C4-2B (cell line): ENCODE results near the gene LNP1.

Experiments
- H3K27ac ChIP-seq: fragments of 450-650 bp; 2 replicates; pipeline ENCODE4 v1.5.1; 2017
- ZFX ChIP-seq: fragments of 450-650 bp; IDR thresholded peaks from 2 replicates; pipeline ENCODE4 v1.6.1; 2017
- TF ChIP-seq, protein P1 (sequence below): fragments of 450-650 bp; conservative IDR thresholded peaks from 2 replicates; pipeline ENCODE4 v1.5.1; 2017; ENCODE audit warnings: mild to moderate bottlenecking

The LNP1 gene

DNA sequence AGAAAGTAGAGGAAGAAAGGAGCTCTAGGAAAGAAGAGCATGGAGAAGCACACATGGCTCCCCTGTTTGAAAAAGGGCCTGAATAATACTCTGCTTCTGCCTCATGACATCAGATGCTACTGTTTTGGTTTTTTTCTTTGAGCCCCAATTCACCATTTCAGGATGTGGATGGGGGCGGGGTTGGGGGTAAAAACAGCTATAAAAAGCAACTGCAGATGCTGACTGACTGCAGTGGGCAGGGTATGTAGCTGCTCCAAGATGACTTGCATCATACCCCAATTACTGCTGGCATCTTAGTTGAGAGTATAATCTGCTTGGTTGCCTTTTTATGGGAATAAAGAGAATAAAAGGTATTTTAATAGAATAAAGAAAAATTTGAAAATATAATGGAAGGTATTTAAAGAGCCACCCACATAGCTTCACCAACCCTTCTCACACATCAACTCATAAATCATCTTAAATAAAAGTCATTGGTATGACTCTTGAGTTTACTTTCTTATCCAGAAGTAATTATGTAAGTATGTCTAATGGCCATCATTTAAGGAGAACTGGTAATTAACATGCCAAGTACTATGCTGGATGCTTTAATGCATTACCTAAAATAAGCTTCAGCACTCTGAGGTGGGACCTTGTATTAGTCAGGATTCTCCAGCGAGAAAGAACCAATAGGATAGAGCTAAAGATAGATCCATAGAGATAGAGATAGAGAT, 54.7 kb downstream of the LNP1 start:
- no peak for TF ChIP-seq ZFX
- TF ChIP-seq, protein P1, sequence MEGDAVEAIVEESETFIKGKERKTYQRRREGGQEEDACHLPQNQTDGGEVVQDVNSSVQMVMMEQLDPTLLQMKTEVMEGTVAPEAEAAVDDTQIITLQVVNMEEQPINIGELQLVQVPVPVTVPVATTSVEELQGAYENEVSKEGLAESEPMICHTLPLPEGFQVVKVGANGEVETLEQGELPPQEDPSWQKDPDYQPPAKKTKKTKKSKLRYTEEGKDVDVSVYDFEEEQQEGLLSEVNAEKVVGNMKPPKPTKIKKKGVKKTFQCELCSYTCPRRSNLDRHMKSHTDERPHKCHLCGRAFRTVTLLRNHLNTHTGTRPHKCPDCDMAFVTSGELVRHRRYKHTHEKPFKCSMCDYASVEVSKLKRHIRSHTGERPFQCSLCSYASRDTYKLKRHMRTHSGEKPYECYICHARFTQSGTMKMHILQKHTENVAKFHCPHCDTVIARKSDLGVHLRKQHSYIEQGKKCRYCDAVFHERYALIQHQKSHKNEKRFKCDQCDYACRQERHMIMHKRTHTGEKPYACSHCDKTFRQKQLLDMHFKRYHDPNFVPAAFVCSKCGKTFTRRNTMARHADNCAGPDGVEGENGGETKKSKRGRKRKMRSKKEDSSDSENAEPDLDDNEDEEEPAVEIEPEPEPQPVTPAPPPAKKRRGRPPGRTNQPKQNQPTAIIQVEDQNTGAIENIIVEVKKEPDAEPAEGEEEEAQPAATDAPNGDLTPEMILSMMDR: no peak

DNA sequence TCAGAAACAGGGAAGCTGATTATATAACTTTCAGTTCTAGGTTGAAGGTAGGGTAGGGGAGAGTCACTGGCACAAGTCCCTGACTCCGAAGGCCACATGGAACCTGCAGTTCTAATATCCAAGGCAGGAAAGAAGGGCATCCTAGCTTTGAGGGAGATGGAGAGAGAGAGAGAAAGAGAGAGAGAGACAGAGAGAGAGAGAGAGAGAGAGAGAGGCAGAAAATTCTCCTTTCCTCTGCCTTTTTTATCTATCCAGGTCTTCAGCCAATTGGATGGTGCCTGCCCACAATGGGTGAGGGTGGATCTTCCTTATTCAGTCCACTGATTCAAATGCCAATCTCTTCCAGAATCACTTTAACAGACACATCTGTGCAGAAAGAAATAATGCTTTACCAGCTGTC, 55.4 kb downstream of the LNP1 start:
- H3K27ac ChIP-seq: no peak overlapping the region
- no peak for TF ChIP-seq ZFX
- TF ChIP-seq, protein P1: no peak

More for the DNA sequence above, 54.7 kb downstream of the LNP1 start:
- no peak overlapping the region for H3K27ac ChIP-seq

DNA sequence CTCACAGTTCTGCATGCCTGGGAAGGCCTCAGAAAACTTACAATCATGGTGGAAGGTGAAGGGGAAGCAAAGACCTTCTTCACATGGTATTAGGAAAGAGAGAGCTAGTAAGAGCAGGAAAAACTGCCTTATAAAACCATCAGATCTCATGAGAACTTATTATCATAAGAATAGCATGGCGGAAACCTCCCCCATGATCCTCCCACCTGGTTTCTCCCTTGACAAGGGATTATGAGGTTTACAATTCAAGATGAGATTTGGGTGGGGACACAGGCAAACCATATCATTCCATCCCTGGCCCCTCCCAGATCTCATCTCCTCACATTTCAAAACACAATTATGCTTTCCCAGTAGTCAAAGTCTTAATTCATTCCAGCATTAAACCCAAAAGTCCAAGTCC, 56.5 kb downstream of the LNP1 start:
- no peak for TF ChIP-seq ZFX
- TF ChIP-seq, protein P1: no peak

DNA sequence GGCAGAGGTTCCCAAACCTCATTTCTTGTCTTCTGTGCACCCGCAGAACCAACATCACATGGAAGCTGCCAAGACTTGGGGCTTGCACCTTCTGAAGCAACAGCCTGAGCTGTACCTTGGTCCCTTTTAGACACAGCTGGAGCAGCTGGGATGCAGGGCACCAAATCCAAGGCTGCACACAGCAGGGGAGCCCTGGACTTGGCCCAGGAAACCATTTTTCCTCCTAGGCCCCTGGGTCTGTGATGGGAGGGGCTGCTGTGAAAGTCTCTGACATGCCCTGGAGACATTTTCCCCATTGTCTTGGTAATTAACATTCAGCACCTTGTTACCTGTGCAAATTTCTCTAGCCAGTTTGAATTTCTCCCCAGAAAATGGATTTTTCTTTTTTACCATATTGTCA, 57.5 kb downstream of the LNP1 start:
- TF ChIP-seq, protein P1: no peak
- no peak for TF ChIP-seq ZFX
- no peak overlapping the region for H3K27ac ChIP-seq

More for the DNA sequence above, 56.5 kb downstream of the LNP1 start:
- H3K27ac ChIP-seq: no peak overlapping the region

DNA sequence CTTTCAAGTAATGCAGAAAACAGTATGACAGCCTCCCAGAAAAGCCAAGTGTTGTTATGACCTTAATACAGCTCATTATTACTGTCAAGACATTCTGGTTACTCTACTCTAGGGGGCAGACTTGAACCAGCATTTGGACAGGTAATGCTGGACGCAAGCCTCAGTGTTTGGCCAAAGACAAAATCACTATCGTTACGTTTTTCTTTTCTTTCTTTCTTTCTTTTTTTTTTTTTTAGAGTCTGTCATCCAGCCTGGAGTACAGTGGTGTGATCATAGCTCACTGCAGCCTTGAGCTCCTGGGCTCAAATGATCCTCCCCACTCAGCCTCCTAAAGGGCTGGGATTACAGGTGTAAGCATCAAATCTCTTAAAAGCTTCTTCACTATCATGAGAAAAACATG, 61.7 kb downstream of the LNP1 start:
- no peak for TF ChIP-seq ZFX
- TF ChIP-seq, protein P1: peak; percentile 79
- no peak overlapping the region for H3K27ac ChIP-seq

DNA sequence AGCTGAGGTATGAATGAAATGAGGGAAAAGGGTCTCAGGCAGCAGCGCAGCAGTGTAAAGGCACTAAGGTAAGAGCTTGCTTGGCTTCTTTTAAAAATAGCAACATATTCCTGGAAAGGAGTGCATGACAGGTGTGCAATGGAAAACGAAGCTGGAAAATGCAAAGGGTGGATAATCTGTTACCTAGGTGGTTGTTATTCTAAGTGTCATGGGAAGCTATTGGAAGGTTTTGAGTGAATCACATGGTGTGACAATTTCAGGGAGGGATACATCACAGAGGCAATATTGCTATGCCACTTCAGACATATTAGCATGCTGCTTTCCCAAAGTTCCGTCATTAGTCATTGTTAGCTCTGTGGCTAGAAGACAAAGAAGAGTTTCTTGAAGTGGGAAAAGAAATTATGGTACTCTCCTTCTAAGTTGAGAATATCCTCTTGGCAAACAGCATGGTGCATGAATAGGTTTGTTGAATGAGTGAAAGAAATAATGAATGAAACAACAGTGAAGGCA, 62.4 kb downstream of the LNP1 start:
- TF ChIP-seq, protein P1: no peak
- no peak for TF ChIP-seq ZFX
- H3K27ac ChIP-seq: no peak overlapping the region

DNA sequence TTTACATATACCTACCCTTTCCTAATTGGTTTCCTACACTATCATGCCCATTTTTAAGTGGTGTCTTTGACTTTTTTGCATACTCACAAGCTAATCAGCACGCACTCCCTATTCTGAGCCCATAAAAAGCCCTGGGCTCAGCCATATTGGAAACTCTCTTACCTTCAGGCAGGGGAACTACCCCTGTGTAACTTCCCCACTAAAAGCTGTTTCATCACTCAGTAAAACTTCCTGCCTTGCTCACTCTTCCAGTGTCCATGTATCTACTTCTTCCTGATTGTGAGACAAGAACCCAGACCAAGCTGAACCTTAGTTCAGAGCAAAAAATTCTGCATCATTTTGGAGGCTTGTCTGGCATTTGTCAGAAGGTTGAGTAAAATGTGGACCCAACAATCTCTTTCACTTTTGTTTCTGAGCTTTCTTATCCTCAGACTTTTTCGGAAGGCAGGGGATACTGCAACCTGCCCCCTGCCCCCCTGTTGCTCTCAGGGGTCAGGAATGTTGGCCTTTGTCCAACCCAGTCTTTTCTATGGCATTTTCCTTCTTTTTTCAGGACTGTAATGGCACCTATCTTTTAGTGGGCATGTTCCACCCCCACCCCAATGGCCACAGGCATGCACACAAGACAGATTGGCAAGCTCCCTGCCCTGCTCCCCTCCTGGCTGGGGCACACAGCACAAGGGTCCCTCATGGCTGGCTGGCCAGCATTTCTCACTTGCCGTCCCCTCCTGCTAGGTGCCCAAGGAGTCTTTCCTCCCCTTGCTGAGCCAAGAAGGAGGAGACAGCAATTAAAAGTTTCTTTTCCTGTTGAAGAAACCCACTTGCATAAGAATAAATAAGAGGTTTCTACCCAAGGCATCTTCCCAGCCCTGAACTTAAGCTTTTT, 64.8 kb downstream of the LNP1 start:
- H3K27ac ChIP-seq: no peak overlapping the region
- TF ChIP-seq, protein P1: no peak
- TF ChIP-seq ZFX: no peak
